A549 (cell line): ENCODE data around the gene ANKRD65. TPM values are rescaled to one million over a fixed set of nuclear protein-coding genes. Genes with fewer than 3 reads are reported as not detected.

Experiments
- ATAC-seq, 2 experiments: fragments of 200-7000 bp in 1 of 2; fragments of >200 bp in 1 of 2; cut with Nextera tagmentation in 1 of 2; cut with Tn5 transposase in 1 of 2; 3 replicates each; pipeline versions ENCODE4 v1.8.0 to v1.9.1; 2018 to 2020; ENCODE audit warnings: mild to moderate bottlenecking in 1 of 2, moderate library complexity in 1 of 2
- CTCF ChIA-PET: fragments of 300-600 bp; sonication (Branson Sonifier 250); formaldehyde crosslinking; extraction: SDS; loops from one replicate; lab custom pipeline; 2021; ENCODE audit warnings: antibody characterized with exemption, inconsistent platforms; lab: Yijun Ruan, JAX
- POLR2A ChIA-PET: fragments of 350-600 bp; formaldehyde crosslinking; extraction: SDS; loops from one replicate; lab custom pipeline; 2021; ENCODE audit warnings: antibody characterized with exemption, inconsistent platforms; lab: Yijun Ruan, JAX
- DNase-seq, 2 experiments: peaks; one replicate each; pipeline versions ENCODE4 v3.0.0 to v3.0.0-alpha.2; 2011 to 2016; ENCODE audit warnings: low read depth in 1 of 2, low spot score in 1 of 2
- FAIRE-seq: peaks from 2 replicates; lab custom pipeline; 2011; peaks lifted over from hg19 to GRCh38; lab: Jason Lieb, UNC
- H3K27ac ChIP-seq, 2 experiments: fragments of >200 bp; sonication (Bioruptor Twin); formaldehyde crosslinking; 3 replicates each; pipeline ENCODE4 v1.5.1; 2016 to 2017
- H3K4me1 ChIP-seq: fragments of >200 bp; sonication (Bioruptor Twin); formaldehyde crosslinking; 3 replicates; pipeline ENCODE4 v1.6.1; 2016
- H3K4me2 ChIP-seq: fragments of >200 bp; sonication (Bioruptor Twin); formaldehyde crosslinking; 3 replicates; pipeline ENCODE4 v1.6.1; 2016
- H3K4me3 ChIP-seq: fragments of >200 bp; sonication (Bioruptor Twin); formaldehyde crosslinking; 3 replicates; pipeline ENCODE4 v1.5.1; 2016
- H3K9me3 ChIP-seq: fragments of >200 bp; sonication (Bioruptor Twin); formaldehyde crosslinking; 3 replicates; pipeline ENCODE4 v1.6.1; 2016
- CBX2 ChIP-seq: fragments of 200-600 bp; sonication (generic); IDR thresholded peaks from 2 replicates; pipeline ENCODE4 v1.6.1; 2016; ENCODE audit warnings: low read depth, mild to moderate bottlenecking, borderline replicate concordance
- CTCF ChIP-seq: fragments of >200 bp; sonication (Bioruptor Twin); formaldehyde crosslinking; IDR thresholded peaks from 3 replicates; pipeline ENCODE4 v1.5.1; 2016
- E2F6 ChIP-seq: IDR thresholded peaks from 2 replicates; pipeline ENCODE4 v1.6.1; 2012; ENCODE audit warnings: low read depth, borderline replicate concordance
- EHMT2 ChIP-seq: fragments of 200-600 bp; sonication (generic); IDR thresholded peaks from 2 replicates; pipeline ENCODE4 v1.6.1; 2016; ENCODE audit warnings: antibody characterized with exemption, low read depth, mild to moderate bottlenecking, moderate library complexity
- ELK1 ChIP-seq: fragments of 150-350 bp; IDR thresholded peaks from 2 replicates; pipeline ENCODE4 v1.6.1; 2014; ENCODE audit warnings: low read depth, mild to moderate bottlenecking, low read length
- FOSB ChIP-seq: fragments of 250-450 bp; sonication (Bioruptor Pico); IDR thresholded peaks from 2 replicates; pipeline ENCODE4 v1.5.0; 2020; ENCODE audit warnings: mild to moderate bottlenecking, moderate library complexity
- FOSL2 ChIP-seq, 2 experiments: fragments of 450-650 bp in 1 of 2; fragments of >200 bp in 1 of 2; sonication (Bioruptor Twin) in 1 of 2; formaldehyde crosslinking; IDR thresholded peaks; 2 replicates each; pipeline versions ENCODE4 v1.5.0 to v1.6.1; 2016 to 2020; ENCODE audit warnings: mild to moderate bottlenecking in 1 of 2, moderate library complexity in 1 of 2
- FOXS1 ChIP-seq: fragments of 250-450 bp; sonication (Bioruptor Pico); IDR thresholded peaks from 2 replicates; pipeline ENCODE4 v1.5.0; 2020; ENCODE audit warnings: mild to moderate bottlenecking, moderate library complexity
- GATA3 ChIP-seq: IDR thresholded peaks from 2 replicates; pipeline ENCODE4 v1.6.1; 2012; ENCODE audit warnings: borderline replicate concordance
- HES2 ChIP-seq: fragments of >200 bp; sonication (Bioruptor Twin); formaldehyde crosslinking; IDR thresholded peaks from 2 replicates; pipeline ENCODE4 v1.6.1; 2016
- HEYL ChIP-seq: fragments of 250-450 bp; sonication (Bioruptor Pico); IDR thresholded peaks from 2 replicates; pipeline ENCODE4 v1.8.0; 2021; ENCODE audit warnings: mild to moderate bottlenecking, moderate library complexity
- HOXB13 ChIP-seq: fragments of 250-450 bp; sonication (Bioruptor Pico); IDR thresholded peaks from 2 replicates; pipeline ENCODE4 v1.5.0; 2020; ENCODE audit warnings: low read depth, mild to moderate bottlenecking, moderate library complexity
- JUN ChIP-seq, 2 experiments: fragments of >200 bp; sonication (Bioruptor Twin); formaldehyde crosslinking; IDR thresholded peaks; 2 replicates in 1 of 2; 3 replicates in 1 of 2; pipeline ENCODE4 v1.6.1; 2016 to 2017
- JUNB ChIP-seq: fragments of >200 bp; sonication (Bioruptor Twin); formaldehyde crosslinking; IDR thresholded peaks from 2 replicates; pipeline ENCODE4 v1.6.1; 2016
- KDM1A ChIP-seq: fragments of 200-600 bp; sonication (generic); IDR thresholded peaks from 2 replicates; pipeline ENCODE4 v1.6.1; 2016; ENCODE audit warnings: low read depth, mild to moderate bottlenecking
- KDM5A ChIP-seq: fragments of 200-600 bp; sonication (generic); IDR thresholded peaks from 2 replicates; pipeline ENCODE4 v1.6.1; 2016; ENCODE audit warnings: antibody characterized with exemption, mild to moderate bottlenecking
- MAZ ChIP-seq: fragments of 150-350 bp; IDR thresholded peaks from 2 replicates; pipeline ENCODE4 v1.6.1; 2014; ENCODE audit warnings: antibody characterized with exemption, low read depth, low read length, borderline replicate concordance
- PBX3 ChIP-seq: IDR thresholded peaks from 2 replicates; pipeline ENCODE4 v1.6.1; 2012
- PHF8 ChIP-seq: fragments of 200-600 bp; sonication (generic); IDR thresholded peaks from 2 replicates; pipeline ENCODE4 v1.6.1; 2016; ENCODE audit warnings: low read depth, mild to moderate bottlenecking, antibody characterized with exemption, moderate library complexity, borderline replicate concordance
- RARB ChIP-seq: fragments of 250-450 bp; sonication (Bioruptor Pico); IDR thresholded peaks from 2 replicates; pipeline ENCODE4 v1.8.0; 2021; ENCODE audit warnings: mild to moderate bottlenecking, moderate library complexity
- RCOR1 ChIP-seq: fragments of 150-350 bp; IDR thresholded peaks from 2 replicates; pipeline ENCODE4 v1.6.1; 2014; ENCODE audit warnings: antibody characterized with exemption, low read length, low read depth
- REST ChIP-seq: fragments of 200-600 bp; sonication (generic); IDR thresholded peaks from 2 replicates; pipeline ENCODE4 v1.6.1; 2016; ENCODE audit warnings: antibody characterized with exemption, mild to moderate bottlenecking, moderate library complexity
- SREBF2 ChIP-seq: fragments of 450-650 bp; IDR thresholded peaks from 2 replicates; pipeline ENCODE4 v1.6.1; 2014; ENCODE audit warnings: mild to moderate bottlenecking, moderate library complexity
- ZC3H11A ChIP-seq: fragments of 450-650 bp; IDR thresholded peaks from 2 replicates; pipeline ENCODE4 v1.6.1; 2014; ENCODE audit warnings: antibody characterized with exemption, mild to moderate bottlenecking
- ZNF302 ChIP-seq: fragments of 250-450 bp; sonication (Bioruptor Pico); IDR thresholded peaks from 2 replicates; pipeline ENCODE4 v1.9.0; 2021; ENCODE audit warnings: inconsistent platforms, mild to moderate bottlenecking, moderate library complexity
- WGBS: methylation state at CpG from one replicate; pipeline ENCODE4 v1.1.6; 2017; ENCODE audit errors: missing lambda C conversion rate; 5-methylcytosine and 5-hydroxymethylcytosine counted together
- polyA plus RNA-seq, 4 experiments: library from polyadenylated mRNA; depleted of rRNA in 3 of 4; stranded (reverse); fragments of >200 nt; fragmentation: RNase III in 1 of 4; extraction: RNeasy Plus Mini Kit Qiagen cat#74134 plus additional on column Dnase treatment in 1 of 4; gene quantifications; 2 replicates in 3 of 4; 3 replicates in 1 of 4; pipeline ENCODE4 v1.2.3, GENCODE V29; 2011 to 2017

ANKRD65 gene
- polyA plus RNA-seq, 2 of the 4 experiments (the other 2 are of a cell fraction): 0.05 TPM; not detected in 1

GRCh38 chr1:1419813-1420653 is 1.0 kb downstream of the ANKRD65 start:
- Histone ChIP-seq H3K4me1 (0 out of 3 replicates have a peak, but pooled peaks cover 3% of the 10 kb centered on the region), H3K9me3 (no peaks in the 10 kb centered on the region), H3K4me2 (no peak overlapping the region), H3K27ac (no peak overlapping the region), H3K4me3 (no peak overlapping the region)
- ChIA-PET POLR2A (no interaction called here), CTCF (interaction anchor here (0.6 kb wide), 1 partner anchor 11 kb away, joined by 3 read pairs; no protein-coding TSS in a partner anchor)
- WGBS: 91% methylated on average over 20 of the region's 112 CpGs
- FAIRE-seq: no peak
- no peak for DNase-seq
- TF ChIP-seq FOSB (CRISPR knock-in tag) (no peak), RARB (CRISPR knock-in tag) (no peak), HOXB13 (CRISPR knock-in tag) (no peak), ZC3H11A (no peak), ELK1 (no peak), ZNF302 (no peak), PBX3 (no peak), KDM5A (no peak), FOSL2 (IDR thresholded peaks at IDR 0.05) (no peak), FOSL2 (CRISPR knock-in tag; IDR thresholded peaks at IDR 0.05) (no peak), SREBF2 (no peak), GATA3 (no peak), JUN (IDR thresholded peaks at IDR 0.05) (no peak), JUNB (no peak), MAZ (no peak), RCOR1 (no peak), FOXS1 (CRISPR knock-in tag) (no peak), EHMT2 (no peak), E2F6 (no peak), PHF8 (no peak)
- TF ChIP-seq, all 56 proteins: peak for 0
- ATAC-seq: no peak

- no peak for FAIRE-seq
- TF ChIP-seq JUN (IDR thresholded peaks at IDR 0.05) (no peak), HEYL (CRISPR knock-in tag) (no peak), CBX2 (no peak), FOSB (CRISPR knock-in tag) (no peak), REST (no peak), KDM1A (no peak), HES2 (no peak), MAZ (no peak), JUNB (no peak), CTCF (no peak)
- TF ChIP-seq, all 56 proteins: peak for 0
- H3K4me3 ChIP-seq: no peak overlapping the region
- WGBS: 94% methylated on average over 7 of the region's 21 CpGs
- no peaks in the 10 kb centered on the region for H3K9me3 ChIP-seq
- POLR2A ChIA-PET: no interaction called here
- no peak for DNase-seq
- H3K27ac ChIP-seq: no peak overlapping the region
- CTCF ChIA-PET: no interaction called here
- H3K4me2 ChIP-seq: no peak overlapping the region
- no peak; a peak in 1 of 6 replicates for ATAC-seq
- 0 out of 3 replicates have a peak, but pooled peaks cover 3% of the 10 kb centered on the region for H3K4me1 ChIP-seq
Observed at GRCh38 chr1:1419363-1419812, 1.7 kb downstream of the ANKRD65 start.
